Heart right ventricle (tissue), 16 donors: ENCODE results near the gene ITGAD. TPM values are rescaled to one million over a fixed set of nuclear protein-coding genes. Genes with fewer than 3 reads are reported as not detected.

Experiments used
- ATAC-seq, 8 donors: fragments of 200-7000 bp; cut with Tn5 transposase; one replicate each; pipeline ENCODE4 v1.9.1; 2020; ENCODE audit warnings: mild to moderate bottlenecking in 8 of 8, moderate library complexity in 8 of 8, moderate number of reproducible peaks in 1 of 8
- DNase-seq, 2 donors: peaks; one replicate each; pipeline ENCODE4 v3.0.0-alpha.2; 2020
- H3K27ac ChIP-seq, 10 donors: fragments of 200-600 bp; sonication (generic) in 2 of 10; one replicate each; pipeline versions ENCODE4 v1.5.0 to v1.8.0; 2020 to 2022; ENCODE audit warnings: mild to moderate bottlenecking in 3 of 10
- H3K27me3 ChIP-seq, 7 donors: fragments of 200-600 bp; one replicate each; pipeline ENCODE4 v1.8.0; 2021 to 2022; ENCODE audit warnings: mild to moderate bottlenecking in 2 of 7
- H3K36me3 ChIP-seq, 9 donors: fragments of 200-600 bp; sonication (generic) in 1 of 9; one replicate each; pipeline versions ENCODE4 v1.5.0 to v1.8.0; 2020 to 2022; ENCODE audit warnings: mild to moderate bottlenecking in 2 of 9
- H3K4me1 ChIP-seq, 9 donors: fragments of 200-600 bp; sonication (generic) in 1 of 9; one replicate each; pipeline versions ENCODE4 v1.5.0 to v1.8.0; 2020 to 2022; ENCODE audit warnings: mild to moderate bottlenecking in 4 of 9
- H3K4me3 ChIP-seq, 10 donors: fragments of 200-600 bp; sonication (generic) in 2 of 10; one replicate each; pipeline versions ENCODE4 v1.5.0 to v1.8.0; 2020 to 2022; ENCODE audit warnings: mild to moderate bottlenecking in 7 of 10, moderate library complexity in 2 of 10
- H3K9me3 ChIP-seq, 11 donors: fragments of 200-600 bp in 10 of 11; sonication (generic) in 2 of 11; one replicate each; pipeline versions ENCODE4 v1.5.0 to v1.8.0; 2013 to 2022; ENCODE audit warnings: mild to moderate bottlenecking in 2 of 11, control low read depth in 1 of 11, moderate library complexity in 1 of 11
- CTCF ChIP-seq, 9 donors: fragments of 200-600 bp; sonication (generic) in 2 of 9; IDR thresholded peaks; one replicate each; pipeline versions ENCODE4 v1.5.0 to v1.8.0; 2021 to 2022; ENCODE audit warnings: antibody characterized with exemption in 9 of 9, mild to moderate bottlenecking in 5 of 9, moderate library complexity in 1 of 9
- WGBS, 2 donors: extraction: QIAGEN DNeasy Blood & Tissue Kit; methylation state at CpG; one replicate each; pipeline ENCODE4 v1.1.7; 2013; ENCODE audit warnings: inconsistent platforms in 1 of 2; 5-methylcytosine and 5-hydroxymethylcytosine counted together
- intact Hi-C, 10 donors: fragments of 100-400 bp; cut with DNase I; formaldehyde crosslinking; loops; one replicate each; pipeline versions ENCODE4 v1.11.1 to v1.14.2; 2022
- polyA plus RNA-seq, 2 donors: library from polyadenylated mRNA; stranded (reverse); fragments of 200-250 nt; gene quantifications; one replicate each; pipeline ENCODE4 v1.2.3, GENCODE V29; 2013
- total RNA-seq, 10 donors: library from RNA; stranded (reverse); fragmentation: NEBNext Ultra II Directional in 3 of 10; extraction: Animal tissue kit (Norgen Biotek cat#: 25700) in 3 of 10; gene quantifications; one replicate each; pipeline versions ENCODE4 v1.2.1 to v1.2.4, GENCODE V29; 2021 to 2023
- donor health status: Arrhythmogenic right ventricular cardiomyopathy.
- donor health status: ischemic (EF 13 %, LVEDD 7.1; RV severe dilation, severe dysfunction).
- donor health status: healthy with polysubstance abuse.
- donor health status: DM: no; HTN: yes; CAD: no.
- donor health status: DM: no; HTN: no; CAD: no.
- donor health status: ischemic (EF 25% LVEDD 6.9; RV normal size, moderate dysfunction).
- donor health status: ischemic (EF 25% LVEDD 5.7; RV mildly dilated, moderate dysfunction).
- donor health status: healthy.
- donor health status: DM: yes; HTN: yes; CAD: no.
- donor health status: Ischemic cardiomyopathy.
- donor health status: ischemic (EF 35%, LVEDD 5.7; RV mildly dilated, moderate dysfunction).
- donor health status: nonischemic (EF 11% LVEDD 7.7; RV severe dilation, severe dysfunction).
- donor health status: DM: yes; HTN: yes; CAD: no.
- donor health status: PGD.
- donor health status: ischemic (EF 29% LVEDD 5.4; RV normal size, mild dysfunction).
- donor health status: nonischemic (EF 23%, LVEDD 6.1; RV moderate dilation, normal function).

Gene ITGAD
- total and polyA plus RNA-seq, 12 donors, result 0.01 to 0.39 TPM; not detected in 10

GRCh38 chr16:31411024-31411844, 18.1 kb downstream of the ITGAD start:
- H3K4me1 ChIP-seq, result no peaks in the 10 kb centered on the region
- no peak for DNase-seq
- no peak for TF ChIP-seq CTCF (IDR thresholded peaks at IDR 0.05)
- intact Hi-C loops, result no loop called here
- H3K4me3 ChIP-seq, result no peak overlapping the region
- H3K27ac ChIP-seq, result no peak overlapping the region
- 80 to 83% methylated on average over 22 of the region's 22 CpGs for WGBS, 2 donors
- H3K9me3 ChIP-seq, result no peaks in the 10 kb centered on the region
- H3K27me3 ChIP-seq, result peaks cover 0 to 21% (median 4%) of the 10 kb centered on the region in 7 donors
- H3K36me3 ChIP-seq, result no peaks in the 10 kb centered on the region
- peak in 2 of 8 donors; percentile 28 to 35 for ATAC-seq

GRCh38 chr16:31412750-31413149, 19.6 kb downstream of the ITGAD start:
- DNase-seq (no peak), ATAC-seq (peak in 1 of 8 donors; percentile 9)

GRCh38 chr16:31413381-31413780, 20.2 kb downstream of the ITGAD start:
- WGBS, 2 donors, result 90% methylated on average over 5 of the region's 5 CpGs
- no peak overlapping the region for H3K27ac ChIP-seq
- intact Hi-C loops, result no loop called here
- H3K36me3 ChIP-seq, result no peaks in the 10 kb centered on the region
- ATAC-seq (no peak), DNase-seq (no peak)
- no peak overlapping the region for H3K4me3 ChIP-seq
- no peaks in the 10 kb centered on the region for H3K9me3 ChIP-seq
- H3K4me1 ChIP-seq, result no peaks in the 10 kb centered on the region
- no peak for TF ChIP-seq CTCF (IDR thresholded peaks at IDR 0.05)
- H3K27me3 ChIP-seq, result peaks cover 0 to 20% (median 0%) of the 10 kb centered on the region in 7 donors

More at GRCh38 chr16:31412750-31413149, 19.6 kb downstream of the ITGAD start:
- Histone ChIP-seq H3K4me3 (no peak overlapping the region), H3K9me3 (no peaks in the 10 kb centered on the region), H3K4me1 (no peaks in the 10 kb centered on the region), H3K36me3 (no peaks in the 10 kb centered on the region), H3K27ac (no peak overlapping the region), H3K27me3 (peaks cover 0 to 21% (median 4%) of the 10 kb centered on the region in 7 donors)
- no peak for TF ChIP-seq CTCF (IDR thresholded peaks at IDR 0.05)
- 79 to 85% methylated on average over 10 of the region's 10 CpGs for WGBS, 2 donors
- intact Hi-C loops, result no loop called here

- intact Hi-C loops, result no loop called here
- WGBS, 2 donors, result 84 to 85% methylated on average over 4 of the region's 4 CpGs
- no peaks in the 10 kb centered on the region for H3K9me3 ChIP-seq
- H3K27me3 ChIP-seq, result peaks cover 0 to 14% (median 0%) of the 10 kb centered on the region in 7 donors
- no peak for TF ChIP-seq CTCF (IDR thresholded peaks at IDR 0.05)
- H3K36me3 ChIP-seq, result no peaks in the 10 kb centered on the region
- H3K4me3 ChIP-seq, result no peak overlapping the region
- DNase-seq (no peak), ATAC-seq (no peak)
- no peak overlapping the region for H3K27ac ChIP-seq
- no peaks in the 10 kb centered on the region for H3K4me1 ChIP-seq
These were observed 20.8 kb downstream of the ITGAD start for GRCh38 chr16:31413943-31414342.
